Activated CD8-positive, alpha-beta T cell treated with anti-CD3 and anti-CD28 coated beads for 36 hours (primary cell): ENCODE results near the gene C3orf38. TPM values are rescaled to one million over a fixed set of nuclear protein-coding genes. Genes with fewer than 3 reads are reported as not detected.

Experiments
- ATAC-seq: fragments of 200-7000 bp; cut with Tn5 transposase; one replicate; pipeline ENCODE4 v1.10.0; 2021; ENCODE audit warnings: mild to moderate bottlenecking, moderate library complexity
- CTCF ChIA-PET: fragments of 350-600 bp; sonication (Branson Sonifier 250); formaldehyde crosslinking; loops from one replicate; lab custom pipeline; 2021; ENCODE audit warnings: antibody characterized with exemption; lab: Charles Lee
- POLR2A ChIA-PET: fragments of 350-600 bp; sonication (Branson Sonifier 250); formaldehyde crosslinking; loops from one replicate; lab custom pipeline; 2021; ENCODE audit warnings: antibody characterized with exemption; lab: Charles Lee
- DNase-seq: peaks from one replicate; pipeline ENCODE4 v3.0.0-alpha.2; 2020
- H3K27ac Mint-ChIP-seq: one replicate; pipeline ENCODE4 v1.8.0; 2021; ENCODE audit warnings: mild to moderate bottlenecking, mixed read lengths
- H3K27me3 Mint-ChIP-seq: one replicate; pipeline ENCODE4 v1.8.0; 2021; ENCODE audit warnings: mixed read lengths
- H3K36me3 Mint-ChIP-seq: one replicate; pipeline ENCODE4 v1.8.0; 2021; ENCODE audit warnings: low read depth, mixed read lengths
- H3K4me1 Mint-ChIP-seq: one replicate; pipeline ENCODE4 v1.8.0; 2021; ENCODE audit warnings: low read depth, mixed read lengths
- H3K4me3 Mint-ChIP-seq: one replicate; pipeline ENCODE4 v1.8.0; 2021; ENCODE audit warnings: mild to moderate bottlenecking, moderate library complexity, mixed read lengths
- H3K9me3 Mint-ChIP-seq: one replicate; pipeline ENCODE4 v1.8.0; 2021; ENCODE audit warnings: mixed read lengths
- CTCF ChIP-seq: fragments of 200-600 bp; IDR thresholded peaks from one replicate; pipeline ENCODE4 v1.8.0; 2022; ENCODE audit warnings: antibody characterized with exemption, mild to moderate bottlenecking
- intact Hi-C: fragments of 100-400 bp; cut with micrococcal nuclease; formaldehyde crosslinking; loops from one replicate; pipeline ENCODE4 v1.10.0; 2022
- total RNA-seq, 2 experiments: library from RNA; stranded (reverse); gene quantifications; one replicate each; pipeline ENCODE4 v1.2.3, GENCODE V29; 2021

C3orf38 gene
- 10 to 100 TPM; 17.8 to 19.0 TPM for total RNA-seq

- Mint-ChIP-seq H3K27ac (peak within 1 kb of the TSS; percentile 99), H3K36me3 (peaks cover 12% of the 10 kb centered on the region), H3K9me3 (no peaks in the 10 kb centered on the region), H3K27me3 (peaks cover 1% of the 10 kb centered on the region), H3K4me3 (peak within 1 kb of the TSS; percentile 94), H3K4me1 (peaks cover 32% of the 10 kb centered on the region)
- intact Hi-C loops: loop anchor here (5.0 kb wide), 1 partner anchor 92 kb away; the partner anchor contains the start of genes CGGBP1 and ZNF654
- DNase-seq: peak; percentile 81
- peak; percentile 88 for ATAC-seq
- ChIA-PET CTCF (interaction anchor here (1.1 to 2.6 kb wide), 4 partner anchors 16 to 117 kb away, joined by 3 to 12 read pairs (median 8); no protein-coding TSS in a partner anchor), POLR2A (interaction anchor here (0.7 to 2.8 kb wide), 15 partner anchors 11 to 118 kb away, joined by 3 to 11 read pairs (median 3); partner anchors contain the start of genes CGGBP1 and ZNF654)
- no peak for TF ChIP-seq CTCF
Observed at GRCh38 chr3:88149509-88150362, at the start of gene C3orf38. Gene C3orf38, plus strand, starts transcription at chr3:88149959. Its CDS starts 94 bp downstream, at chr3:88150053.

GRCh38 chr3:88101142-88101541 is 48.6 kb upstream of the C3orf38 start:
- intact Hi-C loops: no loop called here
- Mint-ChIP-seq H3K27me3 (no peaks in the 10 kb centered on the region), H3K9me3 (peaks cover 17% of the 10 kb centered on the region), H3K36me3 (peaks cover 51% of the 10 kb centered on the region), H3K27ac (no peak overlapping the region), H3K4me3 (no peak overlapping the region), H3K4me1 (peaks cover 25% of the 10 kb centered on the region)
- CTCF ChIA-PET: no interaction called here
- POLR2A ChIA-PET: interaction anchor here (1.4 kb wide), 1 partner anchor 48 kb away, joined by 4 read pairs; the partner anchor contains the start of gene C3orf38
- TF ChIP-seq CTCF: no peak
- DNase-seq (no peak), ATAC-seq (no peak)

GRCh38 chr3:88105325-88105724 is 44.4 kb upstream of the C3orf38 start:
- H3K4me1 Mint-ChIP-seq: peaks cover 36% of the 10 kb centered on the region
- POLR2A ChIA-PET: no interaction called here

DNA sequence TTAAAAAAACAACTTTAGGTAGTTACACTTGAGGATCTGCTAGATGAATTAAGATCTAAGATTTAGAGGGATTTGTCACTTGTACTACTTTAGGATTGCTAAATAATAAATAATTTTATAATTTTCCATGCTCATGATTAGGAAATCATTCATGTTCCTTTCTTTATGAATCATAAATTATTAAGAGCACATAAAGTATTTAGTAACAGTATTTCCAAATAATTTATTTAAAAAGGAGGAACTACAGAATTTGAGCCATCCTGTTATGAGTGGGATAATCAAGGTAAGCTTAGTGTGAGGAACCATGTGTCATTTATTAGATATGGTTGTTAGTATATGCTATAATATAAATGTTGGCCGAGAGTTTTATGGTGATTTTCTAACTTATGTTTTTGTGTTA is 37.5 kb upstream of the C3orf38 start:
- no peaks in the 10 kb centered on the region for H3K27me3 Mint-ChIP-seq
- peaks cover 18% of the 10 kb centered on the region for H3K36me3 Mint-ChIP-seq
- intact Hi-C loops: loop anchor here (10.0 kb wide), 2 partner anchors 107 to 317 kb away; partner anchors contain the start of gene HTR1F
- peaks cover 15% of the 10 kb centered on the region for H3K4me1 Mint-ChIP-seq
- no peak for TF ChIP-seq CTCF
- no peak overlapping the region for H3K4me3 Mint-ChIP-seq
- ATAC-seq (no peak), DNase-seq (no peak)
- H3K9me3 Mint-ChIP-seq: no peaks in the 10 kb centered on the region
- no peak overlapping the region for H3K27ac Mint-ChIP-seq
- POLR2A ChIA-PET: no interaction called here
- CTCF ChIA-PET: interaction anchor here (0.7 to 2.9 kb wide), 13 partner anchors 17 to 851 kb away, joined by 3 to 19 read pairs (median 5); partner anchors contain the start of genes C3orf38, CGGBP1 and ZNF654

More at GRCh38 chr3:88105325-88105724, 44.4 kb upstream of the C3orf38 start:
- intact Hi-C loops: no loop called here
- Mint-ChIP-seq H3K27ac (no peak overlapping the region), H3K4me3 (no peak overlapping the region), H3K27me3 (no peaks in the 10 kb centered on the region), H3K9me3 (peaks cover 12% of the 10 kb centered on the region), H3K36me3 (peaks cover 21% of the 10 kb centered on the region)
- TF ChIP-seq CTCF: no peak
- no peak for ATAC-seq
- no peak for DNase-seq
- CTCF ChIA-PET: interaction anchor here (1.6 kb wide), 1 partner anchor 24 kb away, joined by 5 read pairs; no protein-coding TSS in a partner anchor
